Right lobe of liver (tissue), 6 donors: ENCODE measurements around the gene C20orf96. TPM values are rescaled to one million over a fixed set of nuclear protein-coding genes. Genes with fewer than 3 reads are reported as not detected.

ENCODE experiments used
- ATAC-seq, 4 donors: fragments of 200-7000 bp; cut with Tn5 transposase; one replicate each; pipeline ENCODE4 v1.9.1; 2020; ENCODE audit warnings: mild to moderate bottlenecking in 4 of 4, moderate library complexity in 4 of 4
- DNase-seq, 3 donors: peaks; one replicate each; pipeline ENCODE4 v3.0.0-alpha.2; 2020
- H3K27ac ChIP-seq, 3 donors: fragments of 200-600 bp; one replicate each; pipeline ENCODE4 v1.8.0; 2022
- H3K27me3 ChIP-seq, 2 donors: fragments of 200-600 bp; one replicate each; pipeline ENCODE4 v1.8.0; 2022
- H3K36me3 ChIP-seq, 4 donors: fragments of 200-600 bp; sonication (generic) in 1 of 4; one replicate each; pipeline versions ENCODE4 v1.5.1 to v1.8.0; 2017 to 2022; ENCODE audit warnings: control low read depth in 1 of 4
- H3K4me1 ChIP-seq, 4 donors: fragments of 200-600 bp; sonication (generic) in 1 of 4; one replicate each; pipeline versions ENCODE4 v1.5.1 to v1.8.0; 2017 to 2022; ENCODE audit warnings: control low read depth in 1 of 4
- H3K4me3 ChIP-seq, 3 donors: fragments of 200-600 bp; one replicate each; pipeline ENCODE4 v1.8.0; 2022
- H3K9me3 ChIP-seq, 4 donors: fragments of 200-600 bp; sonication (generic) in 1 of 4; one replicate each; pipeline versions ENCODE4 v1.5.1 to v1.8.0; 2017 to 2022; ENCODE audit warnings: control low read depth in 1 of 4
- POLR2A ChIP-seq: fragments of 450-650 bp; IDR thresholded peaks from one replicate; pipeline ENCODE4 v1.6.1; 2017; ENCODE audit warnings: antibody characterized with exemption, mild to moderate bottlenecking
- WGBS: methylation state at CpG from one replicate; pipeline ENCODE4 v1.1.6; 2018; ENCODE audit warnings: low coverage, low lambda C conversion rate; ENCODE audit not compliant: insufficient coverage; ENCODE audit errors: missing lambda C conversion rate; 5-methylcytosine and 5-hydroxymethylcytosine counted together
- intact Hi-C, 2 donors: fragments of 100-400 bp; cut with DNase I; formaldehyde crosslinking; loops; one replicate each; pipeline versions ENCODE4 v1.11.2 to v1.14.1; 2022
- total RNA-seq, 6 experiments: library from RNA; depleted of rRNA in 2 of 6; stranded (reverse); fragments of >200 nt in 2 of 6; fragmentation: NEBNext Ultra II Directional in 3 of 6; extraction: Animal tissue kit (Norgen Biotek cat#: 25700) in 3 of 6; gene quantifications; one replicate each; pipeline versions ENCODE4 v1.1.0 to v1.2.4, GENCODE V29; 2016 to 2023
- TF ChIP-seq, protein P1 (sequence below), 4 donors: fragments of 200-600 bp in 3 of 4; fragments of 450-650 bp in 1 of 4; IDR thresholded peaks; one replicate each; pipeline versions ENCODE4 v1.5.1 to v1.8.0; 2016 to 2022; ENCODE audit warnings: antibody characterized with exemption in 4 of 4, mild to moderate bottlenecking in 2 of 4
- donor health status: DM: no; HTN: yes; CAD: no.
- donor health status: DM: no; HTN: no; CAD: no.
- donor health status: DM: no; HTN: no; CAD: no.
- donor health status: DM: no; HTN: yes; CAD: no.
- donor health status: DM: no; HTN: yes; CAD: no.

Gene C20orf96
- total RNA-seq, 6 experiments from 2014 or later = 0.62 to 2.5 (median 1.8) TPM

DNA sequence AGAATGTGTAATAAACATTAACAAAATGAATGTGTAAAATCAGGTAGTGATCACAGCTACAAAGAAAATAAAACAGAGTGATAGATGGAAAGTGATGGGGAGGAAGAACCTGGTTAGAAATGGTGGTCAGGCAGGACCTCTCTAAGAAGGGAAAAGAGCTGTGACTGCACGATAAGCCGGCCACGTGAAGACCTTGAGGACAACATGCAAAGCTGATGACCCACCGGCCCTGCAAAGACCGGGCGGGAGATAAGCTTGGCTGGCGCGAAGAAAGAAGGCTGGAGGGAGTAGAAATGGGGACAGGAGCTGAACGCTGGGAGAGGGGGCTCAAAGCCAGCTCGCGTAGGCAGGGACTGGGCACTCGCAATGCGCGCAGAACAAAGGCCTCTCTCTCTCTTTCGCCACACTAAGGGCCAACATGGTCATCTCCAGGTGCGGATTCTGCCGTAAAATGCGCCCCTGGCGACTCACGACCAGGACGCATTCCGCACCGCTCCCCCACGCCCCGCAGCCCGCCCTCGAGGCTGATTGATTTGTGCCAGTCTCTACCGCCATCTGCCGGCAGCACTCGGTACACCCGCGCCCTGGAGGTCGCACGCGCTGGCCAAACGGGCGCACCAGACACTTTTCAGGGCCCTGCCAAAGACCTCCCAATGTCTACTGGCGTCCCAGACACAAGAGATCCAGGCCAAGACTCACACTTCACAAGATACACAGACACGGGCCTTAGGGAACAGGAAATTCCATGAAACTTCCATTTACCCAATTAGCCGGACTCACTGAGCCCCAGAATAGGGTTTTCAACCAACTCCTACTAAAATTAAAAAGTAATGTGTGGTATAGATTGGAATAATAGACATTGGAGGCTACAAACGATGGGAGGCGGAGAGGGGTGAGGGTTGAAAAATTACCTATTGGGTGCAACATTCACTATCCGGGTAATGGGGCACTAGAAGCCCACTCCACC is 23.7 kb downstream of the C20orf96 start:
- TF ChIP-seq, protein P1, sequence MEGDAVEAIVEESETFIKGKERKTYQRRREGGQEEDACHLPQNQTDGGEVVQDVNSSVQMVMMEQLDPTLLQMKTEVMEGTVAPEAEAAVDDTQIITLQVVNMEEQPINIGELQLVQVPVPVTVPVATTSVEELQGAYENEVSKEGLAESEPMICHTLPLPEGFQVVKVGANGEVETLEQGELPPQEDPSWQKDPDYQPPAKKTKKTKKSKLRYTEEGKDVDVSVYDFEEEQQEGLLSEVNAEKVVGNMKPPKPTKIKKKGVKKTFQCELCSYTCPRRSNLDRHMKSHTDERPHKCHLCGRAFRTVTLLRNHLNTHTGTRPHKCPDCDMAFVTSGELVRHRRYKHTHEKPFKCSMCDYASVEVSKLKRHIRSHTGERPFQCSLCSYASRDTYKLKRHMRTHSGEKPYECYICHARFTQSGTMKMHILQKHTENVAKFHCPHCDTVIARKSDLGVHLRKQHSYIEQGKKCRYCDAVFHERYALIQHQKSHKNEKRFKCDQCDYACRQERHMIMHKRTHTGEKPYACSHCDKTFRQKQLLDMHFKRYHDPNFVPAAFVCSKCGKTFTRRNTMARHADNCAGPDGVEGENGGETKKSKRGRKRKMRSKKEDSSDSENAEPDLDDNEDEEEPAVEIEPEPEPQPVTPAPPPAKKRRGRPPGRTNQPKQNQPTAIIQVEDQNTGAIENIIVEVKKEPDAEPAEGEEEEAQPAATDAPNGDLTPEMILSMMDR (IDR thresholded peaks at IDR 0.05) = peak; percentile 95 to 97 (median 96)
- TF ChIP-seq POLR2A = no peak
- ATAC-seq (peak; percentile 96 to 99 (median 98)), DNase-seq (peak; percentile 83 to 85 (median 84))
- intact Hi-C loops = no loop called here
- Histone ChIP-seq H3K4me1 (peaks cover 0 to 7% (median 3%) of the 10 kb centered on the region in 4 donors), H3K36me3 (no peaks in the 10 kb centered on the region), H3K4me3 (peak overlapping the region; percentile 27 to 47 (median 46)), H3K9me3 (no peaks in the 10 kb centered on the region), H3K27me3 (no peaks in the 10 kb centered on the region), H3K27ac (no peak overlapping the region)
- WGBS = 16% methylated on average over 18 of the region's 43 CpGs

DNA sequence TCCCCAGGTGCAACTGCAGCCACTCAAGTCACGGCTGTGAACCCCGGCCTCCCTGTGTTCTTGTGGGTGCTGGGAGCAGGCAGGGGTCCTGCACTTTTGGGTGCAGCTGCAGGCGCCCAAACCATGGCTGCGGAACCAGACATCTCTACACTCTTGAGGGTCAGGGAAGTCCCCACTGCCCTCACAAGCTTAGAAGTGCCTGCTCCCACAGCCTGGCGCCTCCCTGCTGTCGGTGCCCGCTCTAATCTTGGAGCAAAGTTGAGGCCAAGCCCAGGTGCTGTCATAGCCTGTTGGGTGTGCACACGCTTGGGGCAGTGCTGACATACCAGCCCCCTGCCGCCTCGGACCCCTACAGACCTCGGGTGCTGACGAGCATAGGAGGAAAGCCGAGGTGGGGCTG is 26.8 kb downstream of the C20orf96 start:
- ATAC-seq (no peak), DNase-seq (no peak)
- H3K4me3 ChIP-seq = no peak overlapping the region
- no peaks in the 10 kb centered on the region for H3K27me3 ChIP-seq
- H3K9me3 ChIP-seq = no peaks in the 10 kb centered on the region
- TF ChIP-seq POLR2A = no peak
- TF ChIP-seq, protein P1 (IDR thresholded peaks at IDR 0.05) = no peak
- H3K4me1 ChIP-seq = peaks cover 0 to 7% (median 3%) of the 10 kb centered on the region in 4 donors
- no peak overlapping the region for H3K27ac ChIP-seq
- no peaks in the 10 kb centered on the region for H3K36me3 ChIP-seq
- intact Hi-C loops = no loop called here
- 82% methylated on average over 3 of the region's 13 CpGs for WGBS

GRCh38 chr20:259981-260380 is 30.6 kb downstream of the C20orf96 start:
- H3K9me3 ChIP-seq = no peaks in the 10 kb centered on the region
- H3K4me1 ChIP-seq = peaks cover 0 to 14% (median 6%) of the 10 kb centered on the region in 4 donors
- intact Hi-C loops = no loop called here
- ATAC-seq (no peak), DNase-seq (no peak)
- H3K36me3 ChIP-seq = no peaks in the 10 kb centered on the region
- H3K27me3 ChIP-seq = no peaks in the 10 kb centered on the region
- H3K4me3 ChIP-seq = no peak overlapping the region
- no peak for TF ChIP-seq POLR2A
- TF ChIP-seq, protein P1 (IDR thresholded peaks at IDR 0.05) = no peak
- WGBS = 63% methylated on average over 2 of the region's 2 CpGs
- H3K27ac ChIP-seq = no peak overlapping the region

- WGBS = 62% methylated on average over 8 of the region's 8 CpGs
- Histone ChIP-seq H3K27me3 (no peaks in the 10 kb centered on the region), H3K27ac (no peak overlapping the region), H3K4me1 (peaks cover 0 to 14% (median 6%) of the 10 kb centered on the region in 4 donors), H3K4me3 (no peak overlapping the region), H3K36me3 (no peaks in the 10 kb centered on the region), H3K9me3 (no peaks in the 10 kb centered on the region)
- intact Hi-C loops = no loop called here
- ATAC-seq = peak in 2 of 4 donors; percentile 22 to 27
- no peak for DNase-seq
- TF ChIP-seq POLR2A = no peak
- TF ChIP-seq, protein P1 (IDR thresholded peaks at IDR 0.05) = no peak
These were observed 31.6 kb downstream of the C20orf96 start for GRCh38 chr20:258963-259362.
